Right lobe of liver (tissue), 6 donors: ENCODE data around the gene C1QL2. TPM values are rescaled to one million over a fixed set of nuclear protein-coding genes. Genes with fewer than 3 reads are reported as not detected.

Experiments used
- ATAC-seq, 4 donors: fragments of 200-7000 bp; cut with Tn5 transposase; one replicate each; pipeline ENCODE4 v1.9.1; 2020; ENCODE audit warnings: mild to moderate bottlenecking in 4 of 4, moderate library complexity in 4 of 4
- DNase-seq, 3 donors: peaks; one replicate each; pipeline ENCODE4 v3.0.0-alpha.2; 2020
- H3K27ac ChIP-seq, 3 donors: fragments of 200-600 bp; one replicate each; pipeline ENCODE4 v1.8.0; 2022
- H3K27me3 ChIP-seq, 2 donors: fragments of 200-600 bp; one replicate each; pipeline ENCODE4 v1.8.0; 2022
- H3K36me3 ChIP-seq, 4 donors: fragments of 200-600 bp; sonication (generic) in 1 of 4; one replicate each; pipeline versions ENCODE4 v1.5.1 to v1.8.0; 2017 to 2022; ENCODE audit warnings: control low read depth in 1 of 4
- H3K4me1 ChIP-seq, 4 donors: fragments of 200-600 bp; sonication (generic) in 1 of 4; one replicate each; pipeline versions ENCODE4 v1.5.1 to v1.8.0; 2017 to 2022; ENCODE audit warnings: control low read depth in 1 of 4
- H3K4me3 ChIP-seq, 3 donors: fragments of 200-600 bp; one replicate each; pipeline ENCODE4 v1.8.0; 2022
- H3K9me3 ChIP-seq, 4 donors: fragments of 200-600 bp; sonication (generic) in 1 of 4; one replicate each; pipeline versions ENCODE4 v1.5.1 to v1.8.0; 2017 to 2022; ENCODE audit warnings: control low read depth in 1 of 4
- CTCF ChIP-seq, 4 donors: fragments of 200-600 bp in 3 of 4; fragments of 450-650 bp in 1 of 4; IDR thresholded peaks; one replicate each; pipeline versions ENCODE4 v1.5.1 to v1.8.0; 2016 to 2022; ENCODE audit warnings: antibody characterized with exemption in 4 of 4, mild to moderate bottlenecking in 2 of 4
- POLR2A ChIP-seq: fragments of 450-650 bp; IDR thresholded peaks from one replicate; pipeline ENCODE4 v1.6.1; 2017; ENCODE audit warnings: antibody characterized with exemption, mild to moderate bottlenecking
- WGBS: methylation state at CpG from one replicate; pipeline ENCODE4 v1.1.6; 2018; ENCODE audit warnings: low coverage, low lambda C conversion rate; ENCODE audit not compliant: insufficient coverage; ENCODE audit errors: missing lambda C conversion rate; 5-methylcytosine and 5-hydroxymethylcytosine counted together
- intact Hi-C, 2 donors: fragments of 100-400 bp; cut with DNase I; formaldehyde crosslinking; loops; one replicate each; pipeline versions ENCODE4 v1.11.2 to v1.14.1; 2022
- total RNA-seq, 6 experiments: library from RNA; depleted of rRNA in 2 of 6; stranded (reverse); fragments of >200 nt in 2 of 6; fragmentation: NEBNext Ultra II Directional in 3 of 6; extraction: Animal tissue kit (Norgen Biotek cat#: 25700) in 3 of 6; gene quantifications; one replicate each; pipeline versions ENCODE4 v1.1.0 to v1.2.4, GENCODE V29; 2016 to 2023
- donor health status: DM: no; HTN: yes; CAD: no.
- donor health status: DM: no; HTN: no; CAD: no.
- donor health status: DM: no; HTN: no; CAD: no.
- donor health status: DM: no; HTN: yes; CAD: no.
- donor health status: DM: no; HTN: yes; CAD: no.

The C1QL2 gene
- total RNA-seq, 6 experiments from 2014 or later, result not detected

- WGBS, result 64% methylated on average over 13 of the region's 22 CpGs
- DNase-seq (peak; percentile 44 to 54 (median 51)), ATAC-seq (peak; percentile 73 to 85 (median 81))
- TF ChIP-seq CTCF (IDR thresholded peaks at IDR 0.05) (peak; percentile 48 to 81 (median 66)), POLR2A (no peak)
- intact Hi-C loops, result no loop called here
- no peaks in the 10 kb centered on the region for H3K9me3 ChIP-seq
- H3K27ac ChIP-seq, result no peak overlapping the region
- no peaks in the 10 kb centered on the region for H3K27me3 ChIP-seq
- no peaks in the 10 kb centered on the region for H3K36me3 ChIP-seq
- no peaks in the 10 kb centered on the region for H3K4me1 ChIP-seq
- H3K4me3 ChIP-seq, result no peak overlapping the region
These were observed 15.9 kb upstream of the C1QL2 start for GRCh38 chr2:119174216-119174992.

GRCh38 chr2:119173556-119174060 is 15.1 kb upstream of the C1QL2 start:
- H3K27me3 ChIP-seq, result no peaks in the 10 kb centered on the region
- no peak overlapping the region for H3K4me3 ChIP-seq
- no peaks in the 10 kb centered on the region for H3K4me1 ChIP-seq
- intact Hi-C loops, result no loop called here
- WGBS, result 100% methylated on average over 2 of the region's 14 CpGs
- no peaks in the 10 kb centered on the region for H3K9me3 ChIP-seq
- no peaks in the 10 kb centered on the region for H3K36me3 ChIP-seq
- H3K27ac ChIP-seq, result no peak overlapping the region
- TF ChIP-seq CTCF (IDR thresholded peaks at IDR 0.05) (no peak), POLR2A (no peak)
- no peak for DNase-seq
- no peak for ATAC-seq

- H3K27ac ChIP-seq, result no peak overlapping the region
- no peak overlapping the region for H3K4me3 ChIP-seq
- no peaks in the 10 kb centered on the region for H3K4me1 ChIP-seq
- no peaks in the 10 kb centered on the region for H3K36me3 ChIP-seq
- H3K9me3 ChIP-seq, result no peaks in the 10 kb centered on the region
- WGBS, result 56% methylated on average over 3 of the region's 16 CpGs
- no peaks in the 10 kb centered on the region for H3K27me3 ChIP-seq
- DNase-seq, result no peak
- no peak for ATAC-seq
- TF ChIP-seq CTCF (IDR thresholded peaks at IDR 0.05), result no peak
- no peak for TF ChIP-seq POLR2A
- intact Hi-C loops, result no loop called here
These were observed 12.0 kb upstream of the C1QL2 start for GRCh38 chr2:119170504-119170903.

GRCh38 chr2:119169717-119170116 is 11.2 kb upstream of the C1QL2 start:
- H3K27ac ChIP-seq, result no peak overlapping the region
- DNase-seq, result no peak
- intact Hi-C loops, result no loop called here
- no peaks in the 10 kb centered on the region for H3K4me1 ChIP-seq
- H3K36me3 ChIP-seq, result no peaks in the 10 kb centered on the region
- H3K4me3 ChIP-seq, result no peak overlapping the region
- no peak for TF ChIP-seq POLR2A
- TF ChIP-seq CTCF (IDR thresholded peaks at IDR 0.05), result no peak
- H3K27me3 ChIP-seq, result no peaks in the 10 kb centered on the region
- 75% methylated on average over 6 of the region's 10 CpGs for WGBS
- no peak for ATAC-seq
- no peaks in the 10 kb centered on the region for H3K9me3 ChIP-seq
